ENCODE measurements around the gene PPP1R12A.
"Not testable (repeated sequence)": the region's sequence is repeated elsewhere in the genome, so short reads cannot be mapped to it uniquely, and the experiment has no call there.

PPP1R12A gene

DNA sequence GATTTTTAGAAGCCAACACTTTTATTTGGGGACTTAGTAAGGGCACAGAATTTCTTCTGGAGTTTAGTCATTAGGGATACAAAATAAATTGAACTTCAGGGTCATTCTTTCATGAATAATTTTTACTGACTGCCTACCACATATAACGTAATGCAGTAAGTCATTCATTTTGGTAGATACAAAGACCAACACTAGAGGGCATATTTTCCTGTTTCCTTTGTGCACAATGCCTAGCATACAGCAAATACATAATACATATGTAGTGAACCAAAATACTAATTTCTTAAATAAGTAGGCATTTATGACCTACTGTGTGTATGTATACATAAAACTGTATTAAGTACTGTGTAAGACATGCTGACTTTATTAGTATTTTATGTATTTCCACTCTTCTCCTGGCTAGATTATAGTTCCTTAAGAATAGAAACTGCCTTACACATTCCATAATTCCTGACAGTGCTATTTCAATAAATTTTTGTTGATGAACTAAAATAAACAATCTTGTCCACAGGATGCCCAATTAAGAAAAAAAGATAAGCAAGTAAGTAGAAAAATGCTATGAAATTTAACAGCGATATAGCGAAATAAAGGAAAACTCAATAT, 47.9 kb downstream of the PPP1R12A start:
- peak; percentile 41 for DNase-seq

DNA sequence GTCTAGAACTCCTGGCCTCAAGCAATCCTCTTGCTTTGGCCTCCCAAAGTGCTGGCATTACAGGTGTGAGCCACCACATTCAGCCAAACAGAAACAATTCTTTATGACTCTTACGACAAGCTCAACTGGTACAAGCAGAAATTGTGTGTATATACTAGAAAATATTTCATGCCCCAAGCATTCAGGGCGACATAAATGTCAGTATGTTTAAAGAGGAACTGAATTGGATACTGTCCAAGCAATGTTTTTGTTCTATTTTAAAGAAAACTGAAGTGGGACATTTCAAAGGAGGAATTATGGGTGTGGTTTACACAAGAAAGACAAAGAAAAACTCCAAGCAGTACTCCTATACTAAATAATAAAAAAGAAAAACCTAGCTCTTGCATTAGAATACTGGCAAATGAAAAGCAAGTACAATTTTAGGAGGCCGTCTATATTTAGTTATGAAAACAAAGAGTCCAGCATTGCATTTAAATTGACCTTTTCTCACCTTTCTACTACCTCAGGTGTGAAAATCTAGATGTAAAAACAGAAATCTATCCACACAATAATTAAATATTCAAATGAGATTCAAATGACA, 48.9 kb downstream of the PPP1R12A start:
- DNase-seq: no peak

DNA sequence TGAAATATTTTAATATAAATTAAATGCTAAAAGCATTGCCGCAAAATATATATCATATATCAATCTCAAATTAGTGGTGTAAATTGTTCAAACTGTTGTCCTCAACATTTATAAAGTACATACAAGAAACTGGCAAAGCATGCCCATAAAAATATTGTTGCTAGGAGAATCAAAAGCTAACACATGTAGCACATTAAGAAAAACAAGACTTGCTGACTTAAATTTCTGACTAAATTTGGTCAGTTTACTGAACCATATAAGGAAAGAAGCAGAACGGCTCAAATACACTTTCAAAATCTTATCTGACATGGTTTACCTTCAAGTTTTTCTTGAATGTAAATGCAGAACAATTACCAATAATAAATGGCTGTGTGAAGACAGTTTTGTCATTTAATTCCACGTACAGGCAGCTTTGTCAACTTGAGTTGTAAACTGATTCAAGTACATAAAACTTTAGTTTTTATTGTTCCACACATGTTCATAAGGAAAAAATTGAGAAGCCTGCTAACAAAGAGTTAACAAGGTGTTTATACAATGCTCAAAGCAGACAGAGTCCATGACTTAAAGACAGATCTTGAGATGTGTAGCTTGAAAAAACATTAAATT, 50.4 kb downstream of the PPP1R12A start:
- no peak for DNase-seq

DNA sequence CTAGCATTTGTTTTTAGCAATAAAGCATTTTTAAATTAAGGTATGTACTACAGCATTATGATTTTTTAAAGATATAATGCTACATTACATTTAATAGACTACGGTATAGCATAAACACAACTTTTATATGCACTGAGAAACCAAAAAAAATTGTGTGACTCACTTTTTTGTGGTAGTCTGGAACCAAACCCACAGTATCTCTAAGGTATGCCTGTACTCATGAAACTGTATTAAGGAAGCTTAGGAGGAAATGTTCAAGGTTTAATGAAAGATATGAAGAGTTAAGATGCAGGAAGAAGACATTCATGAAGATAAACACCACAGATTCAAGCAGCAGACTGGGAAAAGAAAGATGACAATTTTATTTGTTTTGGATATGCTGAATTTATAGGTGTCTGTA, 51.7 kb downstream of the PPP1R12A start:
- DNase-seq: no peak

DNA sequence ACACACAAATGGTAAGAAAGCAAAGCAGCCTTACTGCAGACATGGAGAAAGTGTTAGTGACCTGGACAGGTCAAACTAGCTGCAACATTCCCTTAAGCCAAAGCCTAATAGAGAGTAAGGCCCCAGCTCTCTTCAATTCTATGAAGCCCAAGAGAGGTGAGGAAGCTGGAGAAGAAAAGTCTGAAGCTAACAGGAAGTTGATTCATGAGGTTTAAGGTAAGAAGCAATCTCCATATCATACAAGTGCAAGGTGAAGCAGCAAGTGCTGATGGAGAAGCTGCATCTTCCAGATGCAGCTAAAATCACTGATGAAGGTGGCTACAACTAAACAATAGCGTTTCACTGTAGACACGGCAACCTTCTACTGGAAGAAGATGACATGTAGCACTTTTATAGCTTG, 53.5 kb downstream of the PPP1R12A start:
- no peak for DNase-seq

DNA sequence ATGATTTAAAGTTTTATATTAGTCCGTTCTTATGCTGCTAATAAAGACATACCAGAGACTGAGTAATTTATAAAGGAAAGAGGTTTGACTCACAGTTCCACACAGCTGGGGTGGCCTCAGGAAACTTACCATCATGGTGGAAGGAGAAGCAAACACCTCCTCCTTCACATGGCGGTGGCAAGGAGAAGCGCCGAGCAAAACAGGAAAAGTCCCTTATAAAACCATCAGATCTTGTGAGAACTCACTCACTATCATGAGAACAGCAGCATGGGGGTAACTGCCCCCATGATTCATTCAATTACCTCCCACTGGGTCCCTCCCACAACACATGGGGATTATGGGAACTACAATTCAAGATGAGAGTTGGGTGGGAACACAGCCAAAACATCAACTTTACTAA, 56.4 kb downstream of the PPP1R12A start:
- DNase-seq: not testable (repeated sequence)

DNA sequence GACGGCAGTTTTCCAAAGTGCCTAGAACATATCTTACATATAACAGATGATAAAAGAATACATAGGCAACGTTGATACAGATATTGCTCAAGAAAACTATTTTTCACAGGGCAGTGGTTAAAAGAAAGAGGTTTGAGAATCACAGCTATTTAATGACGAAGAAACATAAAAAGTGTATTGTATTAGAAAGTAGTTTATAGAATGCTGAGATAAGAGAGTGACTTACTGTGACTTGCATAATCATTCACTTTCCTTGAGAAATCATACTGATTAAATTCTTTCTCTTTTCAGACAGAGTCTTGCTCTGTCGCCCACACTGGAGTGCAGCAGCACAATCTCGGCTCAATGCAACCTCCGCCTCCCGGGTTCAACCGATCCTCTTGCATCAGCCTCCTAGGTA, 57.7 kb downstream of the PPP1R12A start:
- no peak for DNase-seq

DNA sequence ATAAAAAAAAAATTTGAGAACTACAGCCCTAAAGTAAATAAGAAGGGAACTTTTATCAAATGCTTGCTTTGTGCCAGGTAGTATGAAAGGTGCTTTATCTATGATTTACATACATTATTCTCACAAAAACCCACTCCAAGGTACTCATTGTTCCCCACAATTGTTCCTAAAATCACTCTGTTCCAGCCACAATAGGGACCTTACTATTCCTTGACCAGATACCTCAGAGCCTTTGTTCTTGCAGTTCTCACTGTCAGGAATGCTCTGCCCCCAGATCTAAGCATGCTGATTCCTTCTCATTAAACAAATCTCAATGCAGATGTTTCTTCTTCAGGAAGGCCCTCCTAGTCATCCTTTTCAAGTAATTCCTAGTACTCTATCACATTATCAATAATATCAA, 60.2 kb downstream of the PPP1R12A start:
- no peak for DNase-seq

- DNase-seq: no peak
These were observed 61.7 kb downstream of the PPP1R12A start for GRCh38 chr12:79873201-79873600.

GRCh38 chr12:79871621-79872020, 63.3 kb downstream of the PPP1R12A start:
- no peak for DNase-seq

GRCh38 chr12:79870916-79871315, 64.0 kb downstream of the PPP1R12A start:
- DNase-seq: no peak

DNA sequence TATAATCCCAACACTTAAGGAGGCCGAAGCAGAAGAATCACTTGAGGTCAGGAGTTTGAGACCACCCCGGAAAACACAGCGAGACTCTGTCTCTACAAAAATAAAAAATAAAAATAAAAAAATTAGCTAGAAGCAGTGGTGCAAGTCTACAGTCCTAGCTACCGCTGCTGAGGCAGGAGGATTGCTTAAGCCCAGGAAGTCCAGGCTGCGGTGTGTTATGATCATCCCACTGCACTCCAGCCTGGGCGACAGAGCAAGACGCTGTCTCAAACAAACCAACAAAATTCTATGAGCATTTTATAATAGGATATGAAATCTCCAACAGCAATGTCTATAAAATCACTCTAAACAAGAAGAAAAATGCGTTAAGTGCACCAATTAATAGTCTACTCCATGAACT, 75.3 kb downstream of the PPP1R12A start:
- no peak for DNase-seq

- DNase-seq: no peak
These were observed 76.4 kb downstream of the PPP1R12A start for GRCh38 chr12:79858518-79858917.

DNA sequence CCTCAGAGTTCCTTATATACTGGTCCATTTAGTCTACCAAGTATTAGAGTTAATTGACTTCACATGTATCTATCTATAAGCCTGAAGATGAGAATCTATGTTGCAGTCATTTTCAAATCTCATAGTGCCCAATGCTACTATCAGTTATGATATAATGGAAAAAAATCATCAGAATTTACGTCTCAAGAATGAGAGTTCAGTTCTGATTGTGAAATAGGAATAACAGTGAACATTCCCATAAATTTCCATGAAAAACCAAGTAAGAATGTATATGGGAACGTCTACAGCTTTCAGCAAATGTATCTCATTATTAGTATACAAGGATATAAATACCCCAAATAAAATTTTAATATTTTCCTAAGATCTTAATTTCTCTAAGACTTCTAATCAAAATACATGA, 77.2 kb downstream of the PPP1R12A start:
- DNase-seq: no peak

- DNase-seq: no peak
These were observed 84.1 kb downstream of the PPP1R12A start for GRCh38 chr12:79850610-79851299.

DNA sequence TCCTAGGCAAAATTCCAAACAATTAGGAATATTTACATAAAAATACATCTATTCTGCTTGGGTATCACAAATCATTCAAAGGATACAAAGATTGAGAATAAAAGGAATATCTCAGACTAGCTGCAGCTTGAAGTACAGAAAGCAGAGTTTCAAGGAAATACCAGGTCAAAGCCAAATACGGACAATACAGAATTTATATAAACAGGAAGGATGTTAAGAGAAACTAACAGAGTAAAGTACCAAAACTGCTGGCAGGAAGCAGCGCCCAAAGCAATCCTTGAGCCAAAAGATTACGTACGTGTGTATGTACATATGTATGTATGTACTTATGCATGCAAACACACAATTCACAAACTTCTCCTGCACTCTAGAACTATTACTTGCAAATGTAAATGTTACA, 86.6 kb downstream of the PPP1R12A start:
- DNase-seq: peak; percentile 28

DNA sequence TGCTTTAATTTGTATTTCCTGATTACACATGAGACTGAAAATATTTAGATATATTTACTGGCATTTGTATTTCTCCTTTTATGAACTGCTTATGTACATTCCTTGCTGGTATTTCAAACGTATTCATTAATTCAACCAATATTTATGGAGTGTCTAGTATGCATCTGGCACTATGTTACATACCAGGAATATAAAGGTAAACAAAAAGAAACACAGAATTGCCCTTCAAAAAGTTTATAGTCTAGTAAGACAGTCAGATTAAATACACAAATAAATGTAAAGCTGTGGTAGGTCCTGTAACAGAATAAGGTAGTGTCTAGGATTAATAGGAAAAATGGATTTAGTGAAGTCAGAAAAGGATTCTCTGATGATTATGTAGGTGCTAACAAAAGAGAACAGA, 87.5 kb downstream of the PPP1R12A start:
- no peak for DNase-seq

DNA sequence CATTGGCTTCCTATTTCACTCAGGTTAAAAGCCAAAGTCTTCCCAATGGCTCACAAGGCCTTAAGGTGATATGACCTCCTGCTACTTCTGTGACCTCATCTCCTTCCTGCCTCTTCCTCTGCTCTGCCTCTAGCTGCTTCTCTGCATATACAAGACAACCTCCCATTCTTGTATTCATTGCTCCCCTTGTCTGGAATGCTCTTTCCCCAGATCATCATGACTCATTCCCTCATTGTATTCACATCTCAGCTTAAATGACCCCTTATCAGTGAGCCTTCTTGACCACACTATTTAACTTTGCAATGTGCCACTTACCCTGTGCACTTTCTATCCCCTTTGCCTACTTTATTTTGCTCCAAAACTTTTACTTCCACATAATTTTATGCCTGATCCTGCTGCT, 90.2 kb downstream of the PPP1R12A start:
- DNase-seq: no peak

GRCh38 chr12:79843978-79844377, 90.9 kb downstream of the PPP1R12A start:
- no peak for DNase-seq

DNA sequence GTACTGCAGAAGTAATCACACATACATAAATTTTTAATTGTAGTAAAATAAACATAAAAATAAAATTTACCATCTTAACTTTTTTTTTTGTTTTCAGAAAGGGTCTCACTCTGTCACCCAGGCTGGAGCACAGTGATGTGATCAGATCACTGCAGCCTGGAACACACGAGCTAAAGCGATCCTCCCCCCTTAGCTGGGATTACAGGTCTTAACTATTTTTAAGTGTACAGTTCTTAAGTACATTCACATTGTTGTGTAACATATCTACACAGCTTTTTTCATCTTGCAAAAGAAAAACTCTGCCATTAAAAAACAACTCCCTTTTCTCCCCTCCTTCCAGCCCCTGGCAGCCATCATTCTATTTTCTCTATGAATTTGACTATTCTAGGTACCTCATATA, 92.3 kb downstream of the PPP1R12A start:
- no peak for DNase-seq

DNA sequence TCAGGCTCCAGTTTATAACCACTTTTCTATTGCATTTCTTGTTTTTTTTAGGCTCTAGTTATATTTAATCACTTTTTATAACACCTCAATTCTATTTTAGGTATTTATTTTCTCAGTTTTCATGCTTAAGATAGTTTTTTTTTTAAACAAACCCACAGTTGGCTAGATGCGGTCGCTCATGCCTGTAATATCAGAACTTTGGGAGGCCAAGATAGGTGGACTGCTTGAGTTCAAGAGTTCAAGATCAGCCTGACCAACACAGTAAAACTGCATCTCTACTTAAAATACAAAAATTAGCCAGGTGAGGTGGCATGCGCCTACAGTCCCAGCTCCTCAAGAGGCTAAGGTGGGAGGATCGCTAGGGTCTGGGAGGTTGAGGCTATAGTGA, 93.0 kb downstream of the PPP1R12A start:
- DNase-seq: no peak

DNA sequence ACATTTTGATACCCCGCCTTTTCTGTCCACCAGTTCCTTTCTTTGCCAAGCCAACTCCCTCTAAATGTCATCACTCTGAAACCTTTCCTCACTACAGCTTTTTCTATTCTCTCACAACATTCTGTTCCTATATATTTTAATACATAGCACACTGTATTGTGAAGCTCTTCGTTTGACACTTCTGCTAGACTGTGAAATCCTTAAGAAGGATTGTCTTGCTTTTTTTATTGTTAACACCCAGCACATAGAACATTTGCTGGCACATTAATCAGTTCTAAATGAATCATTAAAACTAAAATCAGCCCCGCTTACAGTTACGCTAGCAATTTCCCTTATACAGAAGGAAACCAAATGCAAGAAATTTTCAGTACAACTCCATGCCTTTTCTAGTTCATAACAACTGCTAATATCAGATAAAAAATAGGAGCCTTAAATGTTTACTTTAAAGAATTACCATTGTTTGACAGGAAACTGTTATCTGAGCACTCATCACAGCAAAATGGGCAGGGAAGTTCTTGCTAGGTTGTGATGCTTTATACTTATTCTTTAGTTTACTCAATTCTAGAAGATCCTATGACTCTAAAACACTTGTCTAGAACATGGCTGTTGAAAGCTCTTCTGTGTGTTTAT, 93.5 kb downstream of the PPP1R12A start:
- no peak for DNase-seq

DNA sequence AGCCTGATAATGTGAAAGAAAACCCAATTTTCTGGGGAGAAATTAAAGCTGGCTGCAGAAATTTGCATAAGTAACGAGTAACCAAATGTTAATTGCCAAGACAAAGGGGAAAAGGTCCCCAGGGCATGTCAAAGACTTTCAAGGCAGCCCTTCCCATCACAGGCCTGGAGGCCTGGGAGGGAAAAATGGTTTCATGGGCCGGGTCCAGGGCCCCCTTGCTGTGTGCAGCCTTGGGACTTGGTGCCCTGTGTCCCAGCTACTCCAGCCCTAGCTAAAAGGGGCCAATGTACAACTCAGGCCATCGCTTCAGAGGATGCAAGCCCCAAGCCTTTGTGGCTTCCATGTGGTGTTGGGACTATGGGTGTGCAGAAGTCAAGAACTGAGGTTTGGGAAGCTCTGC, 96.5 kb downstream of the PPP1R12A start:
- DNase-seq: no peak

DNA sequence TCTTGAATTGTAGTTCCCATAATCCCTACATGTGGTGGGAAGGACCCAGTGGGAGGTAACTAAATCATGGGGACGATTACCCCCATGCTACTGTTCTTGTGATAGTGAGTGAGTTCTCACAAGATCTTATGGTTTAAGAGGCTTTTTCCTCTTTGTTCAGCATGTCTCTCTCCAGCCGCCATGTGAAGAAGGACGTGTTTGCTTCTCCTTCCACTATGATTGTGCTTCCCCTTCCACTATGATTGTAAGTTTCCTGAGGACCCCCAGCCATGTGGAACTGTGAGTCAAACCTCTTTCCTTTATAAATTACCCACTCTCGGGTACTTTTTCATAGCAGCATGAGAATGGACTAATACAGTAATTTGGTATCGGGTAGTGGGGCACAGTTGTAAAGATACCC, 97.3 kb downstream of the PPP1R12A start:
- no peak for DNase-seq
